NCI-H82 treated with DMSO at 0.1 percent for 48 hours (cell line): ENCODE results near the gene STK11IP.

Source experiments
- DNase-seq: peaks from one replicate; lab custom pipeline; 2025; ENCODE audit not compliant: unreplicated experiment; lab: John Stamatoyannopoulos, UW

Gene STK11IP

GRCh38 chr2:219615894-219616293 lies 18.2 kb downstream of the STK11IP start:
- DNase-seq: no peak

GRCh38 chr2:219616550-219616949 lies 18.9 kb downstream of the STK11IP start:
- no peak for DNase-seq

GRCh38 chr2:219618733-219619122 lies 21.1 kb downstream of the STK11IP start:
- DNase-seq: no peak

GRCh38 chr2:219619235-219619634 lies 21.6 kb downstream of the STK11IP start:
- DNase-seq: no peak

- no peak for DNase-seq
Measured at GRCh38 chr2:219620546-219620945, 22.9 kb downstream of the STK11IP start.

GRCh38 chr2:219621935-219622334 lies 24.3 kb downstream of the STK11IP start:
- DNase-seq: no peak

- DNase-seq: no peak
Measured at GRCh38 chr2:219622472-219622871, 24.8 kb downstream of the STK11IP start.

- no peak for DNase-seq
Measured at GRCh38 chr2:219624565-219624964, 26.9 kb downstream of the STK11IP start.

GRCh38 chr2:219625179-219625578 lies 27.5 kb downstream of the STK11IP start:
- DNase-seq: no peak

- no peak for DNase-seq
Measured at GRCh38 chr2:219626540-219626939, 28.9 kb downstream of the STK11IP start.

GRCh38 chr2:219627103-219628100 lies 29.7 kb downstream of the STK11IP start, which contains the start of gene SLC4A3:
TSS of gene SLC4A3 (plus strand) at chr2:219627630. CDS start at chr2:219627993, 363 bp downstream.
- no peak for DNase-seq

- DNase-seq: no peak
Measured at GRCh38 chr2:219628235-219628985, 30.8 kb downstream of the STK11IP start.

- DNase-seq: no peak
Measured at GRCh38 chr2:219628986-219629901, 31.6 kb downstream of the STK11IP start.

- no peak for DNase-seq
Measured at GRCh38 chr2:219629976-219630695, 32.5 kb downstream of the STK11IP start.

GRCh38 chr2:219630770-219631405 lies 33.2 kb downstream of the STK11IP start:
- DNase-seq: no peak

GRCh38 chr2:219631406-219631891 lies 33.8 kb downstream of the STK11IP start:
- no peak for DNase-seq

GRCh38 chr2:219631904-219632759 lies 34.5 kb downstream of the STK11IP start:
- no peak for DNase-seq

- DNase-seq: no peak
Measured at GRCh38 chr2:219632760-219633105, 35.1 kb downstream of the STK11IP start.
